K562 (cell line): ENCODE results near the gene OR1J4. TPM values are rescaled to one million over a fixed set of nuclear protein-coding genes. Genes with fewer than 3 reads are reported as not detected.

ENCODE experiments used
- ATAC-seq: fragments of 200-7000 bp; cut with Tn5 transposase; 3 replicates; pipeline ENCODE4 v1.9.1; 2020; ENCODE audit warnings: moderate library complexity
- BruUV-seq: library from RNA; stranded (reverse); fragments of 400-500 nt; replicated peaks from 2 replicates; lab custom pipeline; 2021; lab: Mats Ljungman, UMichigan
- CTCF ChIA-PET: fragments of 300-600 bp; formaldehyde crosslinking; extraction: SDS; loops from one replicate; lab custom pipeline; 2021; ENCODE audit warnings: low intra/inter-chr PET ratio; lab: Yijun Ruan, JAX
- POLR2A ChIA-PET: fragments of 300-600, 350-650 bp; sonication (Branson Sonifier 250); formaldehyde crosslinking; extraction: SDS; loops from one replicate; lab custom pipeline; 2021; ENCODE audit warnings: antibody characterized with exemption, inconsistent platforms; lab: Yijun Ruan, JAX
- DNase-seq, 4 experiments: peaks; one replicate each; pipeline versions ENCODE4 v3.0.0 to v3.0.0-alpha.2; 2011 to 2018; ENCODE audit warnings: low spot score in 3 of 4, mixed read lengths in 3 of 4; ENCODE audit errors: extremely low read depth in 1 of 4
- FAIRE-seq: peaks from 2 replicates; lab custom pipeline; 2011; peaks lifted over from hg19 to GRCh38; lab: Jason Lieb, UNC
- H2AFZ ChIP-seq: 2 replicates; pipeline ENCODE4 v1.6.0; 2011; ENCODE audit warnings: low read depth, low read length, control low read depth, inconsistent platforms
- H3K27ac ChIP-seq: fragments of 200-600 bp; 3 replicates; pipeline ENCODE4 v1.8.0; 2011; ENCODE audit warnings: low read depth, mild to moderate bottlenecking, control low read depth, inconsistent platforms, low read length, moderate library complexity, mixed read lengths; ENCODE audit errors: extremely low read depth
- H3K27me3 ChIP-seq, 2 experiments: fragments of 300-600 bp in 1 of 2; 2 replicates in 1 of 2; 3 replicates in 1 of 2; pipeline versions ENCODE4 v1.6.0 to v1.8.0; 2011; ENCODE audit warnings: inconsistent platforms in 2 of 2, low read length in 2 of 2, mild to moderate bottlenecking in 1 of 2, mixed read lengths in 1 of 2, moderate library complexity in 1 of 2; ENCODE audit not compliant: control insufficient read depth in 2 of 2, insufficient read depth in 2 of 2
- H3K36me3 ChIP-seq: fragments of 300-600 bp; 3 replicates; pipeline ENCODE4 v1.8.0; 2011; ENCODE audit warnings: mild to moderate bottlenecking, low read length, inconsistent platforms; ENCODE audit not compliant: control insufficient read depth, insufficient read depth
- H3K4me1 ChIP-seq, 2 experiments: fragments of 200-600 bp in 1 of 2; replicated peaks in 1 of 2; 2 replicates in 1 of 2; 3 replicates in 1 of 2; pipeline versions ENCODE4 v1.5.1 to v1.8.0; 2011; ENCODE audit warnings: inconsistent platforms in 2 of 2, low read length in 2 of 2, mild to moderate bottlenecking in 1 of 2, mixed read lengths in 1 of 2, moderate library complexity in 1 of 2; ENCODE audit not compliant: control insufficient read depth in 2 of 2, insufficient read depth in 2 of 2
- H3K4me2 ChIP-seq: 2 replicates; pipeline ENCODE4 v1.6.1; 2011; ENCODE audit warnings: low read length, control low read depth, inconsistent platforms, mixed read lengths; ENCODE audit not compliant: insufficient read depth
- H3K4me3 ChIP-seq: fragments of 200-600 bp; sonication (generic), shearing (Covaris generic); 2 replicates; pipeline ENCODE4 v1.5.1; 2016; ENCODE audit warnings: control low read depth, inconsistent platforms
- H3K79me2 ChIP-seq: fragments of 200-600 bp; 3 replicates; pipeline ENCODE4 v1.8.0; 2011; ENCODE audit warnings: low read length, inconsistent platforms; ENCODE audit not compliant: control insufficient read depth, insufficient read depth
- H3K9ac ChIP-seq, 2 experiments: 2 replicates each; pipeline versions ENCODE4 v1.6.0 to v1.6.1; 2011; ENCODE audit warnings: low read depth in 2 of 2, low read length in 2 of 2, control low read depth in 1 of 2, inconsistent platforms in 1 of 2, mild to moderate bottlenecking in 1 of 2, mixed read lengths in 1 of 2; ENCODE audit not compliant: insufficient read depth in 1 of 2
- H3K9me1 ChIP-seq: one replicate; pipeline ENCODE4 v1.6.0; 2011; ENCODE audit warnings: inconsistent platforms, mild to moderate bottlenecking, low read length, moderate library complexity; ENCODE audit not compliant: control insufficient read depth, insufficient read depth
- H3K9me3 ChIP-seq: replicated peaks from 2 replicates; pipeline ENCODE4 v1.5.1; 2011; ENCODE audit warnings: low read depth, low read length, inconsistent platforms; ENCODE audit not compliant: control insufficient read depth, insufficient read depth
- H4K20me1 ChIP-seq: replicated peaks from 2 replicates; pipeline ENCODE4 v1.6.1; 2011; ENCODE audit warnings: low read length, inconsistent platforms, mixed read lengths; ENCODE audit not compliant: control insufficient read depth, insufficient read depth
- C11orf30 ChIP-seq: fragments of 450-650 bp; IDR thresholded peaks from 2 replicates; pipeline ENCODE4 v1.6.1; 2016; ENCODE audit warnings: low read depth, mild to moderate bottlenecking
- CBX5 ChIP-seq: IDR thresholded peaks from 2 replicates; pipeline ENCODE4 v1.6.1; 2014; ENCODE audit warnings: low read depth, borderline replicate concordance
- CEBPB ChIP-seq: fragments of 450-650 bp; IDR thresholded peaks from 2 replicates; pipeline ENCODE4 v1.6.1; 2016; ENCODE audit warnings: missing genetic modification characterization, missing compliant biosample characterization
- CEBPG ChIP-seq, 3 experiments: fragments of 200-800 bp in 1 of 3; sonication (Bioruptor generic) in 1 of 3; sonication (generic) in 1 of 3; formaldehyde crosslinking in 1 of 3; IDR thresholded peaks in 2 of 3; conservative IDR thresholded peaks in 1 of 3; 2 replicates each; pipeline versions ENCODE4 v1.6.1 to v1.8.0; 2016 to 2022; ENCODE audit warnings: missing compliant biosample characterization in 2 of 3, missing genetic modification characterization in 2 of 3, mild to moderate bottlenecking in 1 of 3, missing genetic modification reagents in 1 of 3
- GATA2 ChIP-seq: sonication (generic); formaldehyde crosslinking; IDR thresholded peaks from 2 replicates; pipeline ENCODE4 v1.4.0; 2020; ENCODE audit warnings: mild to moderate bottlenecking, missing genetic modification reagents
- MCM5 ChIP-seq: fragments of 450-650 bp; IDR thresholded peaks from 2 replicates; pipeline ENCODE4 v1.6.1; 2016; ENCODE audit warnings: low read depth
- MECOM ChIP-seq: fragments of 250-450 bp; sonication (Bioruptor Pico); IDR thresholded peaks from 2 replicates; pipeline ENCODE4 v1.8.0; 2022; ENCODE audit warnings: inconsistent platforms
- RAD21 ChIP-seq, 2 experiments: fragments of 250-450 bp in 1 of 2; fragments of 450-650 bp in 1 of 2; sonication (Bioruptor Pico) in 1 of 2; formaldehyde crosslinking in 1 of 2; IDR thresholded peaks in 1 of 2; conservative IDR thresholded peaks in 1 of 2; 2 replicates each; pipeline versions ENCODE4 v1.4.0 to v1.8.0; 2020 to 2022; ENCODE audit warnings: mild to moderate bottlenecking in 2 of 2, moderate library complexity in 1 of 2
- SMAD1 ChIP-seq: fragments of 150-350 bp; IDR thresholded peaks from 2 replicates; pipeline ENCODE4 v1.6.1; 2014; ENCODE audit warnings: low read length, low read depth; ENCODE audit not compliant: partially characterized antibody
- STAT5B ChIP-seq: fragments of 250-450 bp; sonication (Bioruptor Pico); IDR thresholded peaks from 2 replicates; pipeline ENCODE4 v1.8.0; 2021; ENCODE audit warnings: mild to moderate bottlenecking, inconsistent platforms
- TSC22D4 ChIP-seq: fragments of 450-650 bp; IDR thresholded peaks from 2 replicates; pipeline ENCODE4 v1.6.1; 2016; ENCODE audit warnings: missing genetic modification characterization, missing biosample characterization, control low read depth
- ZFP1 ChIP-seq: fragments of 450-650 bp; formaldehyde crosslinking; IDR thresholded peaks from 2 replicates; pipeline ENCODE4 v1.4.0; 2020; ENCODE audit warnings: mild to moderate bottlenecking, mixed read lengths
- ZNF124 ChIP-seq: sonication (generic); formaldehyde crosslinking; IDR thresholded peaks from 2 replicates; pipeline ENCODE4 v1.8.1; 2022; ENCODE audit warnings: missing genetic modification reagents
- ZNF239 ChIP-seq: fragments of 250-450 bp; sonication (Bioruptor Pico); IDR thresholded peaks from 2 replicates; pipeline ENCODE4 v1.4.0; 2020; ENCODE audit warnings: mild to moderate bottlenecking
- ZNF586 ChIP-seq: fragments of 450-650 bp; formaldehyde crosslinking; conservative IDR thresholded peaks from 2 replicates; pipeline ENCODE4 v1.4.0; 2020; ENCODE audit warnings: mild to moderate bottlenecking, moderate library complexity
- ZNF830 ChIP-seq: fragments of 250-450 bp; sonication (Bioruptor Pico); IDR thresholded peaks from 2 replicates; pipeline ENCODE4 v1.5.0; 2021; ENCODE audit warnings: mild to moderate bottlenecking
- WGBS: fragments of 100-300 bp; shearing (Covaris generic); methylation state at CpG from one replicate; pipeline ENCODE4 v1.1.6; 2016; ENCODE audit warnings: low coverage, mixed read lengths; ENCODE audit not compliant: insufficient coverage; ENCODE audit errors: missing lambda C conversion rate; 5-methylcytosine and 5-hydroxymethylcytosine counted together
- in situ Hi-C: fragments of 300-500 bp; cut with MboI; formaldehyde crosslinking; loops from 4 replicates; pipeline ENCODE4 v1.15.0; 2018; ENCODE audit warnings: inconsistent platforms, mixed read lengths
- intact Hi-C: fragments of 100-400 bp; cut with micrococcal nuclease; formaldehyde crosslinking; loops from 2 replicates; pipeline ENCODE4 v1.14.2; 2022
- polyA plus RNA-seq, 8 experiments: library from polyadenylated mRNA; depleted of rRNA in 4 of 8; stranded (reverse) in 5 of 8; unstranded in 3 of 8; fragments of >200 nt; fragmentation: Nextera tagmentation in 2 of 8; fragmentation: Illumina TruSeq in 1 of 8; extraction: Ambion mirVana in 2 of 8; extraction: Trizol in 1 of 8; gene quantifications; 2 replicates each; pipeline versions ENCODE4 v1.2.1 to v1.2.3, GENCODE V29; 2011 to 2014; ENCODE audit warnings: inconsistent platforms in 1 of 8, missing spikeins in 1 of 8
- total RNA-seq, 7 experiments: library from RNA; depleted of rRNA in 6 of 7; stranded (reverse); fragments of >200 nt in 6 of 7; fragmentation: Illumina TruSeq in 2 of 7; extraction: Trizol in 2 of 7; gene quantifications; 2 replicates each; pipeline versions ENCODE4 v1.2.1 to v1.2.3, GENCODE V29; 2011 to 2021; ENCODE audit warnings: low replicate concordance in 1 of 7
- TF ChIP-seq, protein P1 (sequence below): sonication (generic); formaldehyde crosslinking; IDR thresholded peaks from 2 replicates; pipeline ENCODE4 v1.8.0; 2022; ENCODE audit warnings: missing genetic modification reagents, mild to moderate bottlenecking, borderline replicate concordance

Gene OR1J4
- total and polyA plus RNA-seq, 9 of the 15 experiments (the other 6 are each of a cell fraction or from before 2014, with no cell fraction given) = not detected

- CTCF ChIA-PET = no interaction called here
- Histone ChIP-seq H3K79me2 (no peaks in the 10 kb centered on the region), H3K27me3 (no peaks in the 10 kb centered on the region), H3K9me3 (no peaks in the 10 kb centered on the region), H3K4me2 (no peak overlapping the region), H3K36me3 (no peaks in the 10 kb centered on the region), H3K27ac (no peak overlapping the region), H3K4me1 (no peaks in the 10 kb centered on the region; a peak in 1 of 5 replicates), H3K9ac (no peak overlapping the region), H3K9me1 (no peaks in the 10 kb centered on the region)
- 5% methylated on average over 2 of the region's 2 CpGs for WGBS
- no peak for FAIRE-seq
- DNase-seq = no peak
- intact Hi-C loops = no loop called here
- TF ChIP-seq CEBPG (CRISPR knock-in tag; IDR thresholded peaks at IDR 0.05) (no peak), CEBPG (tag; conservative IDR thresholded peaks at IDR 0.05 in 1 of 2, IDR thresholded peaks at IDR 0.05 in 1 of 2) (peak in 1 of 2 experiments; percentile 46; a peak in 2 of 4 replicates), STAT5B (CRISPR knock-in tag) (no peak), C11orf30 (no peak), ZFP1 (CRISPR knock-in tag) (no peak), SMAD1 (no peak), CEBPB (0 out of 2 replicates have a peak, but pooled peaks have one; percentile 12)
- TF ChIP-seq, all 486 proteins: peak for 2
- Histone ChIP-seq H4K20me1 (no peaks in the 10 kb centered on the region), H3K4me3 (no peak overlapping the region), H2AFZ (no peak overlapping the region)
- POLR2A ChIA-PET = no interaction called here
- ATAC-seq = no peak
- no TSS peak for BruUV-seq
- in situ Hi-C loops = no loop called here
Observed at GRCh38 chr9:122538757-122539156, 19.8 kb downstream of the OR1J4 start.

- Histone ChIP-seq H2AFZ (no peak overlapping the region), H3K9ac (no peak overlapping the region), H3K4me2 (no peak overlapping the region), H3K27ac (no peak overlapping the region), H3K4me3 (no peak overlapping the region), H4K20me1 (no peaks in the 10 kb centered on the region), H3K27me3 (no peaks in the 10 kb centered on the region), H3K4me1 (no peaks in the 10 kb centered on the region), H3K36me3 (no peaks in the 10 kb centered on the region), H3K9me1 (no peaks in the 10 kb centered on the region), H3K79me2 (no peaks in the 10 kb centered on the region), H3K9me3 (no peaks in the 10 kb centered on the region)
- ChIA-PET CTCF (no interaction called here), POLR2A (no interaction called here)
- in situ Hi-C loops = no loop called here
- no TSS peak for BruUV-seq
- 8% methylated on average over 8 of the region's 8 CpGs for WGBS
- ATAC-seq (no peak), FAIRE-seq (no peak), DNase-seq (no peak)
- intact Hi-C loops = no loop called here
- no peak for TF ChIP-seq ZNF830 (CRISPR knock-in tag)
- TF ChIP-seq, protein P1, sequence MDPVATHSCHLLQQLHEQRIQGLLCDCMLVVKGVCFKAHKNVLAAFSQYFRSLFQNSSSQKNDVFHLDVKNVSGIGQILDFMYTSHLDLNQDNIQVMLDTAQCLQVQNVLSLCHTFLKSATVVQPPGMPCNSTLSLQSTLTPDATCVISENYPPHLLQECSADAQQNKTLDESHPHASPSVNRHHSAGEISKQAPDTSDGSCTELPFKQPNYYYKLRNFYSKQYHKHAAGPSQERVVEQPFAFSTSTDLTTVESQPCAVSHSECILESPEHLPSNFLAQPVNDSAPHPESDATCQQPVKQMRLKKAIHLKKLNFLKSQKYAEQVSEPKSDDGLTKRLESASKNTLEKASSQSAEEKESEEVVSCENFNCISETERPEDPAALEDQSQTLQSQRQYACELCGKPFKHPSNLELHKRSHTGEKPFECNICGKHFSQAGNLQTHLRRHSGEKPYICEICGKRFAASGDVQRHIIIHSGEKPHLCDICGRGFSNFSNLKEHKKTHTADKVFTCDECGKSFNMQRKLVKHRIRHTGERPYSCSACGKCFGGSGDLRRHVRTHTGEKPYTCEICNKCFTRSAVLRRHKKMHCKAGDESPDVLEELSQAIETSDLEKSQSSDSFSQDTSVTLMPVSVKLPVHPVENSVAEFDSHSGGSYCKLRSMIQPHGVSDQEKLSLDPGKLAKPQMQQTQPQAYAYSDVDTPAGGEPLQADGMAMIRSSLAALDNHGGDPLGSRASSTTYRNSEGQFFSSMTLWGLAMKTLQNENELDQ (CRISPR knock-in tag) = no peak
- TF ChIP-seq GATA2 (CRISPR knock-in tag) = no peak
- TF ChIP-seq ZNF586 (CRISPR knock-in tag) = no peak
- no peak for TF ChIP-seq MECOM
- no peak for TF ChIP-seq ZNF239
- TF ChIP-seq RAD21 (CRISPR knock-in tag; conservative IDR thresholded peaks at IDR 0.05 in 1 of 2, IDR thresholded peaks at IDR 0.05 in 1 of 2) = no peak
- no peak for TF ChIP-seq CBX5
- no peak for TF ChIP-seq MCM5
- no peak for TF ChIP-seq ZNF124 (CRISPR knock-in tag)
- TF ChIP-seq TSC22D4 (tag) = no peak
Observed at GRCh38 chr9:122546196-122546595, 27.3 kb downstream of the OR1J4 start.
